ENCODE data around the gene KIF26B. TPM values are rescaled to one million over a fixed set of nuclear protein-coding genes. Genes with fewer than 3 reads are reported as not detected.
A peak's percentile ranks its signal among the peaks of the same experiment; 100 is the strongest.
"Not testable (repeated sequence)": the region's sequence is repeated elsewhere in the genome, so short reads cannot be mapped to it uniquely, and the experiment has no call there.

KIF26B gene
- total RNA-seq, 2 donors from 2014 or later, result 0.78 to 4.6 TPM

DNA sequence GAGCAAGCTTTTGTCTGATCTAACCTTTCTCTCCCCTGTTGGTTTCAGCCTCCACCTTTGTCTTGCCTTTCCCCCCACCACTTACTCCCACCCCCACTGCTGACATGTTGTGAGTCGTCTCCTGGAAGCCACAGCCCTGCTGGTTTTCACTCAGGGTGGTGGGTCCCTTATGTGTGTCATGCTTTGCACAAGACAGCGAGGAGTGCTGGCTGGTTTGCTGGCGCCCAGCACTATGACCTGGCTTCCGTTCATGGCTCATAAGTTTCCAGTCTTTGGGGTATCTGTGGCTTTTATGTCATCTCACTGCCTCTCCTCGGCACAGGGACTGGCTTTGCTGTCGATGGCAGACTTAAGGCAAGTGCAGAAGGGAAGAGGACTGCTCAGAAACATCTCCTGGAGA, 177.7 kb downstream of the KIF26B start:
- H3K4me3 ChIP-seq, result no peak overlapping the region
- no peaks in the 10 kb centered on the region for H3K9me3 ChIP-seq
- ATAC-seq (no peak), DNase-seq (no peak)
- H3K27ac ChIP-seq, result no peak overlapping the region
- H3K4me1 ChIP-seq, result no peaks in the 10 kb centered on the region
- TF ChIP-seq, protein P1, sequence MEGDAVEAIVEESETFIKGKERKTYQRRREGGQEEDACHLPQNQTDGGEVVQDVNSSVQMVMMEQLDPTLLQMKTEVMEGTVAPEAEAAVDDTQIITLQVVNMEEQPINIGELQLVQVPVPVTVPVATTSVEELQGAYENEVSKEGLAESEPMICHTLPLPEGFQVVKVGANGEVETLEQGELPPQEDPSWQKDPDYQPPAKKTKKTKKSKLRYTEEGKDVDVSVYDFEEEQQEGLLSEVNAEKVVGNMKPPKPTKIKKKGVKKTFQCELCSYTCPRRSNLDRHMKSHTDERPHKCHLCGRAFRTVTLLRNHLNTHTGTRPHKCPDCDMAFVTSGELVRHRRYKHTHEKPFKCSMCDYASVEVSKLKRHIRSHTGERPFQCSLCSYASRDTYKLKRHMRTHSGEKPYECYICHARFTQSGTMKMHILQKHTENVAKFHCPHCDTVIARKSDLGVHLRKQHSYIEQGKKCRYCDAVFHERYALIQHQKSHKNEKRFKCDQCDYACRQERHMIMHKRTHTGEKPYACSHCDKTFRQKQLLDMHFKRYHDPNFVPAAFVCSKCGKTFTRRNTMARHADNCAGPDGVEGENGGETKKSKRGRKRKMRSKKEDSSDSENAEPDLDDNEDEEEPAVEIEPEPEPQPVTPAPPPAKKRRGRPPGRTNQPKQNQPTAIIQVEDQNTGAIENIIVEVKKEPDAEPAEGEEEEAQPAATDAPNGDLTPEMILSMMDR (IDR thresholded peaks at IDR 0.05), result no peak
- TF ChIP-seq POLR2A (IDR thresholded peaks at IDR 0.05), result no peak
- no peaks in the 10 kb centered on the region for H3K36me3 ChIP-seq (replicated peaks in 1 of 2; ENCODE audit: insufficient read depth in 1 of 2, low read depth in 2 of 2)
- H3K27me3 ChIP-seq, result no peaks in the 10 kb centered on the region
- intact Hi-C loops (cut with DNase I), result no loop called here
- 74 to 97% methylated on average over 5 to 6 of the region's 6 CpGs for WGBS, 2 donors

DNA sequence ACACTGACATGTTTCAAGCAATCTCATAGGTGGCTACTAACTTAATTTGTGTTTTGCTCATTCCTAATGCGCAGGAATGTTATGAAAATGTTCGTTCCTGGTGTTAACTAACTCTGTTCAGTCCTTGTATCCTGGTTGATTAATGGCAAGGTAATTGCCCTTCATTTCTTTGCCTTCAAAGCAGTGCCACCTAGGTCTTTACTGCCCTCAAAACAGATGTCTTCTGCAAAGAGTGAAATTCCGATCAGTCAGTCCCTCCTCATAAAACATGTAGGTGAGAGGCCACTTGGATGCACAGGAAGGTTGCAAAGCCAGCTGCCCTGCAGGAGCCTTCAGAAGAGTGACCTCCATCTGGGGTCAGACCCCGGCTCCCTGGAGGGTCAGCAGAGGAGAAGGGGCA, 179.4 kb downstream of the KIF26B start:
- H3K27me3 ChIP-seq, result no peaks in the 10 kb centered on the region
- TF ChIP-seq, protein P1 (IDR thresholded peaks at IDR 0.05), result no peak
- no peak for TF ChIP-seq POLR2A (IDR thresholded peaks at IDR 0.05)
- no peaks in the 10 kb centered on the region for H3K36me3 ChIP-seq (replicated peaks in 1 of 2; ENCODE audit: insufficient read depth in 1 of 2, low read depth in 2 of 2)
- 65 to 72% methylated on average over 4 of the region's 4 CpGs for WGBS, 2 donors
- no peak overlapping the region for H3K27ac ChIP-seq
- DNase-seq (no peak), ATAC-seq (no peak)
- no peak overlapping the region for H3K4me3 ChIP-seq
- intact Hi-C loops (cut with DNase I), result no loop called here
- H3K4me1 ChIP-seq, result no peaks in the 10 kb centered on the region
- H3K9me3 ChIP-seq, result no peaks in the 10 kb centered on the region

DNA sequence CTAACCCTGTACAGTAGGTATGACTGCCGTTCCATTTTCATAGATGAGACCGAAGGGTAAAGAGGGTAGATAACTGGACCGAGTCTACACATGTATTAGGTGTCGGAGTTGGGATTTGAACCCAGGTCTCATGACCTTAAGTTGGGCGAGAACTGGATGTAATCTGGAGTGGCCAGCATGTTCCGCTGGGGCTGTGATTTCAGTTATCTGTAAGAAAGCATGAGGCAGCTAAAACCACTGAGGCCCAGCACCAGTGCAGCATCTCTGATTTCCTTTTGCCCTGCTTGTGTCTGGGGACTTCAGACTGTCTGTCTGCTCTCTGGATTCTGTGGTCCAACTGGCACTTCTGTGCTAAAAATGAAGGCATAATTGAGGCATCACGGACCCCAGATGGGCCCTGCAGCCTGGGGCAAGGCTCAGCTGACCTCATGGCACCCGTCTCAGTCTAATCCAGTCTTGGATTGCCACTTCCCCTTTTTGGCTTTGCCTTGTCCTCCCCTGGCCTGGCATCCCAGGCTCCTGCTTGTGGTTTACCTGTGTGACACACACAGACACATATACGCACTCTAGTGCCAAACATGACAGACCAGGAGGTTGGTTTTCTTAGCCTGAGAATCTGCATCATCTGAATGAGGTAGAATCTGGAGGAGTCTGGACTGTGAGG, 180.2 kb downstream of the KIF26B start:
- Histone ChIP-seq H3K36me3 (replicated peaks in 1 of 2; ENCODE audit: insufficient read depth in 1 of 2, low read depth in 2 of 2) (no peaks in the 10 kb centered on the region), H3K4me1 (no peaks in the 10 kb centered on the region), H3K4me3 (no peak overlapping the region), H3K27ac (no peak overlapping the region), H3K27me3 (no peaks in the 10 kb centered on the region), H3K9me3 (no peaks in the 10 kb centered on the region)
- intact Hi-C loops (cut with DNase I), result no loop called here
- TF ChIP-seq, protein P1 (IDR thresholded peaks at IDR 0.05), result no peak
- TF ChIP-seq POLR2A (IDR thresholded peaks at IDR 0.05), result no peak
- no peak for DNase-seq
- no peak for ATAC-seq
- 86 to 87% methylated on average over 9 of the region's 9 CpGs for WGBS, 2 donors

DNA sequence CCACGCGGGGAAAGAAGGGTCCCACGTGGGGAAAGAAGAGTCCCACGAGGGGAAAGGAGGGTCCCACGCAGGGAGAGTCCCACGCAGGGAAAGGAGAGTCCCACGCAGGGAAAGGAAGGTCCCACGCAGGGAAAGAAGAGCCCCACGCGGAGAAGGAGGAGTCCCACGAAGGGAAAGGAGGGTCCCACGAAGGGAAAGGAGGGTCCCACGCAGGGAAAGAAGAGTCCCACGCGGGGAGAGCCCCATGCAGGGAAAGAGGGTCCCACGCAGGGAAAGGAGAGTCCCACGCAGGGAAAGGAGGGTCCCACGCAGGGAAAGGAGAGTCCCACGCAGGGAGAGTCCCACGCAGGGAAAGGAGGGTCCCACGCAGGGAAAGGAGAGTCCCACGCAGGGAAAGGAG, 180.9 kb downstream of the KIF26B start:
- H3K9me3 ChIP-seq; H3K4me1 ChIP-seq; H3K27me3 ChIP-seq; H3K36me3 ChIP-seq (replicated peaks in 1 of 2; ENCODE audit: insufficient read depth in 1 of 2, low read depth in 2 of 2); intact Hi-C loops (cut with DNase I); H3K4me3 ChIP-seq; H3K27ac ChIP-seq; DNase-seq; ATAC-seq: not testable (repeated sequence)
- 58 to 67% methylated on average over 21 to 22 of the region's 22 CpGs for WGBS, 2 donors

DNA sequence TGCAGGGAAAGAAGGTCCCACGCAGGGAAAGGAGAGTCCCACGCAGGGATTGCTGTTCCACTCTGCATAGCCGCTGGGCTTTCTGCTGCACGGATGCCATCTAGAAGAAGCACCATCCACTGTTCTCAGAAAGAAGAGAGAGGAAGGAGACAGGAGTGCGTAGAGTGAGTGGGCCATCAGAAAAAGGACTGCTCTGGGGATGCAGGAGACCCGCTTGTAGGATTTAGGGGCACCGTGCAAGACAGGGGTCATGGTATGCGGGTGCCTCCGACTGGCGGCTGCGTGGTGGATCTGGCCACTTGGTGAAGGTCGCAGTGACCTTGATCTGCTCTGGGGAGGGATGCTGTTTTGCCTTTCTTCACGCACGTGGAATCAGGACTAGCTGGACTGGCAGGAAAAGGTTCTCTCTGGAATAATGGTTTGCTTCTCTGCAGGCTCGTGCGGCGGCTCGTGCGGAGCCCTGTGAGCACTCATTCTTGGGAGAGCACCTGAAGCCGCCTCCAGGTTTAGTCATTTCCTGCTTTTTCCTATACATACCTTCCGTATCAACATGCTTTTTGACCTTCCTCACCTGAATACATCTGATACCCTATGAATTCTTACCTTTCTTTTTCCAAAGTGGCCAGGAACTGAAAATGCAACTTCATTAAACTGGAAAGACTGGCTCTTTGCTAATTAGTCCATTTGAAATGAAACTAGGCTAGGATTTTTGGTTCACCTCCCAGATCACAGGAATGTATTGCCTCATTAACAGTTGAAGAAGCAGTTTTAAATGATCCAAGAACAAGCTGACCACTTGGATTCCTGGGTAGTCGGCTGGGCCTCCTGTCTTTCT, 181.6 kb downstream of the KIF26B start:
- Histone ChIP-seq H3K4me1 (no peaks in the 10 kb centered on the region), H3K4me3 (no peak overlapping the region), H3K27ac (peak overlapping the region in 1 of 4 donors; percentile 28), H3K36me3 (replicated peaks in 1 of 2; ENCODE audit: insufficient read depth in 1 of 2, low read depth in 2 of 2) (no peaks in the 10 kb centered on the region), H3K27me3 (no peaks in the 10 kb centered on the region), H3K9me3 (no peaks in the 10 kb centered on the region)
- peak; percentile 67 for ATAC-seq
- 48 to 54% methylated on average over 22 of the region's 22 CpGs for WGBS, 2 donors
- TF ChIP-seq, protein P1 (IDR thresholded peaks at IDR 0.05), result no peak
- TF ChIP-seq POLR2A (IDR thresholded peaks at IDR 0.05), result no peak
- intact Hi-C loops (cut with DNase I), result no loop called here
- peak in 1 of 4 donors; percentile 26 for DNase-seq

DNA sequence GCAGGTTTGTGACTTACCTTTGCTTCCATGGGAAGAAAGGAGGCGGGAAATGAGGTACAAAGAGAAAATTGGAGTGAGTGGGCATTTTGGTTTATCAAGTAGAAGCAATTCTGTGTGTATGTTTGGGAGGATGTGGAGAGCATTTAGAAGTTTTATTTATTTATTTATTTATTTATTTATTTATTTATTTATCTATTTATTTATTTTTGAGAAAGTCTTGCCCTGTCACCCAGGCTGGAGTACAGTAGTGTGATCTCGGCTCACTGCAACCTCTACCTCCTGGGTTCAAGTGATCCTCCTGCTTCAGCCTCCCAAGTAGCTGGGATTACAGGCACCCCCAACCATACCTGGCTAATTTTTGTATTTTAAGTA, 182.2 kb downstream of the KIF26B start:
- H3K27me3 ChIP-seq; H3K4me3 ChIP-seq; H3K4me1 ChIP-seq; intact Hi-C loops (cut with DNase I); DNase-seq; ATAC-seq; H3K36me3 ChIP-seq (replicated peaks in 1 of 2; ENCODE audit: insufficient read depth in 1 of 2, low read depth in 2 of 2); H3K9me3 ChIP-seq: not testable (repeated sequence)
- peak overlapping the region in 1 of 4 donors; percentile 28 for H3K27ac ChIP-seq
- 94% methylated on average over 2 of the region's 2 CpGs for WGBS, 2 donors

All from body of pancreas (tissue), 4 donors.